Jurkat, Clone E6-1 (cell line): ENCODE data around the gene MEGF6.

ENCODE experiments used
- DNase-seq: peaks from one replicate; pipeline ENCODE4 v3.0.0-alpha.2; 2011; ENCODE audit warnings: low read depth, low spot score
- H3K4me3 ChIP-seq: 2 replicates; pipeline ENCODE4 v1.5.1; 2011; ENCODE audit warnings: mild to moderate bottlenecking, low read length, control low read depth, moderate library complexity

Gene MEGF6

GRCh38 chr1:3600354-3600753 is 11.0 kb downstream of the MEGF6 start:
- no peak overlapping the region for H3K4me3 ChIP-seq
- no peak for DNase-seq

- no peak overlapping the region for H3K4me3 ChIP-seq
- DNase-seq, result no peak
Measured at GRCh38 chr1:3599816-3600215, 11.5 kb downstream of the MEGF6 start.

GRCh38 chr1:3599286-3599811 is 12.0 kb downstream of the MEGF6 start:
- DNase-seq, result no peak

GRCh38 chr1:3598522-3599285 is 12.6 kb downstream of the MEGF6 start:
- H3K4me3 ChIP-seq, result no peak overlapping the region
- DNase-seq, result no peak

More at GRCh38 chr1:3599286-3599811, 12.0 kb downstream of the MEGF6 start:
- no peak overlapping the region for H3K4me3 ChIP-seq

- no peak for DNase-seq
- no peak overlapping the region for H3K4me3 ChIP-seq
Measured at GRCh38 chr1:3598051-3598491, 13.2 kb downstream of the MEGF6 start.

- peak; percentile 46 for DNase-seq
- H3K4me3 ChIP-seq, result no peak overlapping the region
Measured at GRCh38 chr1:3597599-3597964, 13.7 kb downstream of the MEGF6 start.

GRCh38 chr1:3596663-3597598 is 14.4 kb downstream of the MEGF6 start:
- H3K4me3 ChIP-seq, result no peak overlapping the region
- DNase-seq, result no peak

- DNase-seq, result no peak
Measured at GRCh38 chr1:3595949-3596348, 15.4 kb downstream of the MEGF6 start.

GRCh38 chr1:3594706-3595377 is 16.5 kb downstream of the MEGF6 start:
- no peak overlapping the region for H3K4me3 ChIP-seq

More at GRCh38 chr1:3595949-3596348, 15.4 kb downstream of the MEGF6 start:
- H3K4me3 ChIP-seq, result no peak overlapping the region

GRCh38 chr1:3593745-3594144 is 17.6 kb downstream of the MEGF6 start:
- H3K4me3 ChIP-seq, result no peak overlapping the region
- DNase-seq, result no peak

More at GRCh38 chr1:3594706-3595377, 16.5 kb downstream of the MEGF6 start:
- DNase-seq, result no peak

GRCh38 chr1:3593334-3593733 is 18.0 kb downstream of the MEGF6 start:
- DNase-seq, result no peak
- H3K4me3 ChIP-seq, result no peak overlapping the region

- H3K4me3 ChIP-seq, result no peak overlapping the region
- no peak for DNase-seq
Measured at GRCh38 chr1:3590951-3591865, 20.1 kb downstream of the MEGF6 start.

- no peak for DNase-seq
- no peak overlapping the region for H3K4me3 ChIP-seq
Measured at GRCh38 chr1:3590139-3590763, 21.1 kb downstream of the MEGF6 start.

- no peak overlapping the region for H3K4me3 ChIP-seq
- no peak for DNase-seq
Measured at GRCh38 chr1:3588395-3588794, 22.9 kb downstream of the MEGF6 start.

- H3K4me3 ChIP-seq, result no peak overlapping the region
- no peak for DNase-seq
Measured at GRCh38 chr1:3586986-3587759, 24.1 kb downstream of the MEGF6 start.

- DNase-seq, result no peak
- no peak overlapping the region for H3K4me3 ChIP-seq
Measured at GRCh38 chr1:3585940-3586568, 25.3 kb downstream of the MEGF6 start.
